Colonic mucosa (tissue), 4 donors: Measurements from ENCODE around the gene SLC35D3. TPM values are rescaled to one million over a fixed set of nuclear protein-coding genes. Genes with fewer than 3 reads are reported as not detected.

Experiments used
- DNase-seq: peaks from one replicate; pipeline ENCODE4 v3.0.0-alpha.2; 2020
- H3K27ac ChIP-seq: fragments of 200-600 bp; one replicate; pipeline ENCODE4 v1.8.0; 2021
- H3K27me3 ChIP-seq: fragments of 200-600 bp; one replicate; pipeline ENCODE4 v1.8.0; 2021
- H3K36me3 ChIP-seq: fragments of 200-600 bp; one replicate; pipeline ENCODE4 v1.8.0; 2021
- H3K4me1 ChIP-seq: fragments of 200-600 bp; one replicate; pipeline ENCODE4 v1.8.0; 2021; ENCODE audit warnings: mild to moderate bottlenecking
- H3K4me3 ChIP-seq: fragments of 200-600 bp; one replicate; pipeline ENCODE4 v1.8.0; 2021
- H3K9ac ChIP-seq, 2 donors: one replicate each; pipeline ENCODE4 v1.7.0; 2013; ENCODE audit warnings: control low read depth in 2 of 2, low read depth in 2 of 2, low read length in 2 of 2
- H3K9me3 ChIP-seq: fragments of 200-600 bp; one replicate; pipeline ENCODE4 v1.8.0; 2021
- CTCF ChIP-seq: fragments of 200-600 bp; IDR thresholded peaks from one replicate; pipeline ENCODE4 v1.8.0; 2022; ENCODE audit warnings: antibody characterized with exemption, mild to moderate bottlenecking
- intact Hi-C: fragments of 100-400 bp; cut with DNase I; formaldehyde crosslinking; loops from one replicate; pipeline ENCODE4 v1.14.1; 2022
- total RNA-seq, 2 donors: library from RNA; stranded (reverse); fragmentation: NEBNext Ultra II Directional in 1 of 2; extraction: Animal tissue kit (Norgen Biotek cat#: 25700) in 1 of 2; gene quantifications; one replicate each; pipeline ENCODE4 v1.2.1, GENCODE V29; 2021
- donor health status: healthy.
- donor health status: DM: no; HTN: no; CAD: no.
- donor health status: DM: no; HTN: no; CAD: no.

SLC35D3 gene
- total RNA-seq, 2 donors from 2014 or later = 0.15 to 0.32 TPM

- Histone ChIP-seq H3K27ac (no peak overlapping the region), H3K9me3 (no peaks in the 10 kb centered on the region), H3K36me3 (no peaks in the 10 kb centered on the region), H3K4me1 (peaks cover 9% of the 10 kb centered on the region), H3K4me3 (no peak overlapping the region), H3K27me3 (peaks cover 32% of the 10 kb centered on the region), H3K9ac (no peak overlapping the region)
- no peak for DNase-seq
- intact Hi-C loops = no loop called here
- TF ChIP-seq CTCF = no peak
Measured at GRCh38 chr6:136923954-136924673, 2.0 kb downstream of the SLC35D3 start.

GRCh38 chr6:136926383-136926782 lies 4.3 kb downstream of the SLC35D3 start:
- Histone ChIP-seq H3K4me1 (no peaks in the 10 kb centered on the region), H3K9me3 (no peaks in the 10 kb centered on the region), H3K27ac (no peak overlapping the region), H3K27me3 (peaks cover 24% of the 10 kb centered on the region), H3K36me3 (no peaks in the 10 kb centered on the region), H3K4me3 (no peak overlapping the region), H3K9ac (no peak overlapping the region)
- no peak for DNase-seq
- intact Hi-C loops = no loop called here
- TF ChIP-seq CTCF = no peak

- intact Hi-C loops = no loop called here
- no peaks in the 10 kb centered on the region for H3K4me1 ChIP-seq
- DNase-seq = no peak
- H3K4me3 ChIP-seq = no peak overlapping the region
- no peak overlapping the region for H3K9ac ChIP-seq
- H3K27me3 ChIP-seq = peaks cover 16% of the 10 kb centered on the region
- no peaks in the 10 kb centered on the region for H3K9me3 ChIP-seq
- no peak overlapping the region for H3K27ac ChIP-seq
- H3K36me3 ChIP-seq = no peaks in the 10 kb centered on the region
- no peak for TF ChIP-seq CTCF
Measured at GRCh38 chr6:136927292-136927691, 5.2 kb downstream of the SLC35D3 start.

GRCh38 chr6:136930528-136930927 lies 8.4 kb downstream of the SLC35D3 start:
- no peak for DNase-seq
- intact Hi-C loops = no loop called here
- Histone ChIP-seq H3K9ac (no peak overlapping the region), H3K27ac (no peak overlapping the region), H3K36me3 (no peaks in the 10 kb centered on the region), H3K9me3 (no peaks in the 10 kb centered on the region), H3K27me3 (no peaks in the 10 kb centered on the region), H3K4me3 (no peak overlapping the region), H3K4me1 (no peaks in the 10 kb centered on the region)
- no peak for TF ChIP-seq CTCF

GRCh38 chr6:136932599-136932998 lies 10.5 kb downstream of the SLC35D3 start:
- intact Hi-C loops = no loop called here
- no peak overlapping the region for H3K4me3 ChIP-seq
- DNase-seq = no peak
- no peak overlapping the region for H3K27ac ChIP-seq
- no peaks in the 10 kb centered on the region for H3K27me3 ChIP-seq
- no peaks in the 10 kb centered on the region for H3K36me3 ChIP-seq
- no peak for TF ChIP-seq CTCF
- H3K4me1 ChIP-seq = no peaks in the 10 kb centered on the region
- H3K9ac ChIP-seq = no peak overlapping the region
- H3K9me3 ChIP-seq = no peaks in the 10 kb centered on the region
